PC-9 (cell line): ENCODE results near the gene L3MBTL1. TPM values are rescaled to one million over a fixed set of nuclear protein-coding genes. Genes with fewer than 3 reads are reported as not detected.

Experiments used
- BruUV-seq: library from RNA; stranded (reverse); fragments of 400-500 nt; replicated peaks from 2 replicates; lab custom pipeline; 2021; lab: Mats Ljungman, UMichigan
- CTCF ChIA-PET: fragments of 300-600 bp; sonication (Branson Sonifier 250); formaldehyde crosslinking; loops from one replicate; lab custom pipeline; 2022; ENCODE audit warnings: antibody characterized with exemption; lab: Charles Lee
- POLR2A ChIA-PET: fragments of 300-600 bp; sonication (Branson Sonifier 250); formaldehyde crosslinking; loops from one replicate; lab custom pipeline; 2022; ENCODE audit warnings: antibody characterized with exemption; ENCODE audit not compliant: unreplicated experiment; lab: Charles Lee
- DNase-seq, 2 experiments: peaks; one replicate each; pipeline versions ENCODE4 v3.0.0 to v3.0.0-alpha.2; 2015 to 2022; ENCODE audit warnings: mixed read lengths in 1 of 2
- H2AFZ ChIP-seq: fragments of 200-600 bp; sonication (generic); 2 replicates; pipeline ENCODE4 v1.8.1; 2017; ENCODE audit warnings: antibody characterized with exemption
- H3F3A ChIP-seq: fragments of 200-600 bp; sonication (generic); 2 replicates; pipeline ENCODE4 v1.8.1; 2017; ENCODE audit warnings: antibody characterized with exemption, mild to moderate bottlenecking, low read depth; ENCODE audit not compliant: insufficient read depth
- H3K27ac ChIP-seq: fragments of 200-600 bp; sonication (generic); 2 replicates; pipeline ENCODE4 v1.6.1; 2016; ENCODE audit warnings: mixed run types
- H3K27me3 ChIP-seq: fragments of 200-600 bp; sonication (generic); 2 replicates; pipeline ENCODE4 v1.6.1; 2016; ENCODE audit warnings: low read depth, mixed run types; ENCODE audit not compliant: insufficient read depth
- H3K36me3 ChIP-seq: fragments of 200-600 bp; sonication (generic); 2 replicates; pipeline ENCODE4 v1.6.1; 2016; ENCODE audit warnings: low read depth, mixed run types
- H3K4me1 ChIP-seq: fragments of 200-600 bp; sonication (generic); replicated peaks from 2 replicates; pipeline ENCODE4 v1.6.1; 2016; ENCODE audit warnings: mixed run types; ENCODE audit not compliant: insufficient read depth
- H3K4me2 ChIP-seq: fragments of 200-600 bp; sonication (generic); 2 replicates; pipeline ENCODE4 v1.6.1; 2017; ENCODE audit warnings: mixed run types
- H3K4me3 ChIP-seq: fragments of 200-600 bp; sonication (generic); 2 replicates; pipeline ENCODE4 v1.6.1; 2016; ENCODE audit warnings: mixed run types
- H3K79me2 ChIP-seq: fragments of 200-600 bp; sonication (generic); 2 replicates; pipeline ENCODE4 v1.6.1; 2017; ENCODE audit warnings: low read depth, mixed run types
- H3K9me2 ChIP-seq: fragments of 200-600 bp; sonication (generic); 2 replicates; pipeline ENCODE4 v1.8.1; 2017; ENCODE audit warnings: mild to moderate bottlenecking; ENCODE audit not compliant: insufficient read depth
- H3K9me3 ChIP-seq: fragments of 200-600 bp; sonication (generic); 2 replicates; pipeline ENCODE4 v1.8.1; 2016; ENCODE audit warnings: low read depth; ENCODE audit not compliant: insufficient read depth
- H4K20me1 ChIP-seq: fragments of 200-600 bp; sonication (generic); 2 replicates; pipeline ENCODE4 v1.8.1; 2017; ENCODE audit not compliant: insufficient read depth
- EZH2 ChIP-seq: fragments of 200-600 bp; sonication (generic); IDR thresholded peaks from 2 replicates; pipeline ENCODE4 v1.8.0; 2017; ENCODE audit warnings: antibody characterized with exemption, low read depth
- intact Hi-C: fragments of 100-400 bp; cut with micrococcal nuclease; formaldehyde crosslinking; loops from one replicate; pipeline ENCODE4 v1.10.0; 2022; ENCODE audit not compliant: unreplicated experiment
- total RNA-seq: library from RNA; stranded (reverse); gene quantifications from 2 replicates; pipeline ENCODE4 v1.2.3, GENCODE V29; 2021
- TF ChIP-seq, protein P1 (sequence below): fragments of 200-600 bp; sonication (generic); conservative IDR thresholded peaks from 2 replicates; pipeline ENCODE4 v1.6.1; 2017; ENCODE audit warnings: mixed run types, antibody characterized with exemption, mild to moderate bottlenecking, moderate library complexity

Gene L3MBTL1
- total RNA-seq, 1 experiment from 2014 or later = 34.9 TPM

DNA sequence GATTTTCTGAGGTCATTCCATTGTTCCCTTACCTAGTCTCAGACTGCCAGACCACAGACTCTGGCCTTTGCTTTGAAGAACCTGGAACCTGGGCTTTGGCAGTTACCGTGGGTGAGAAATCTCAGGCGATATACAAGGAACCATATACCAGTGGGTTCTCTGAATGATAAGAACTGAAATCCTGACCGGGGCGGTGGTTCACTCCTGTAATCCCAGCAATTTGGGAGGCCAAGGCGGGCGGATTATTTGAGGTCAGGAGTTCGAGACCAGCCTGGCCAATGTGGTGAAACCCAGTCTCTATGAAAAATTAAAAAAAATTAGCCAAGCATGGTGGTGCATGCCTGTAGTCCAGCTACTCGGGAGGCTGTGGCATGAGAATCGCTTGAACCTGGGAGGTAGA, 37.0 kb downstream of the L3MBTL1 start:
- Histone ChIP-seq H3K4me3 (no peak overlapping the region), H3K79me2 (no peaks in the 10 kb centered on the region), H4K20me1 (0 out of 2 replicates have a peak, but pooled peaks cover 4% of the 10 kb centered on the region), H3K9me3 (no peaks in the 10 kb centered on the region), H3K27ac (no peak overlapping the region), H3K27me3 (no peaks in the 10 kb centered on the region), H3K36me3 (0 out of 2 replicates have a peak, but pooled peaks cover 4% of the 10 kb centered on the region), H2AFZ (no peak overlapping the region), H3F3A (peaks cover 13% of the 10 kb centered on the region; the same call in 1 of the 2 replicates), H3K9me2 (no peaks in the 10 kb centered on the region), H3K4me1 (peaks cover 13% of the 10 kb centered on the region), H3K4me2 (no peak overlapping the region)
- no peak for DNase-seq
- CTCF ChIA-PET = no interaction called here
- no peak for TF ChIP-seq EZH2
- TF ChIP-seq, protein P1, sequence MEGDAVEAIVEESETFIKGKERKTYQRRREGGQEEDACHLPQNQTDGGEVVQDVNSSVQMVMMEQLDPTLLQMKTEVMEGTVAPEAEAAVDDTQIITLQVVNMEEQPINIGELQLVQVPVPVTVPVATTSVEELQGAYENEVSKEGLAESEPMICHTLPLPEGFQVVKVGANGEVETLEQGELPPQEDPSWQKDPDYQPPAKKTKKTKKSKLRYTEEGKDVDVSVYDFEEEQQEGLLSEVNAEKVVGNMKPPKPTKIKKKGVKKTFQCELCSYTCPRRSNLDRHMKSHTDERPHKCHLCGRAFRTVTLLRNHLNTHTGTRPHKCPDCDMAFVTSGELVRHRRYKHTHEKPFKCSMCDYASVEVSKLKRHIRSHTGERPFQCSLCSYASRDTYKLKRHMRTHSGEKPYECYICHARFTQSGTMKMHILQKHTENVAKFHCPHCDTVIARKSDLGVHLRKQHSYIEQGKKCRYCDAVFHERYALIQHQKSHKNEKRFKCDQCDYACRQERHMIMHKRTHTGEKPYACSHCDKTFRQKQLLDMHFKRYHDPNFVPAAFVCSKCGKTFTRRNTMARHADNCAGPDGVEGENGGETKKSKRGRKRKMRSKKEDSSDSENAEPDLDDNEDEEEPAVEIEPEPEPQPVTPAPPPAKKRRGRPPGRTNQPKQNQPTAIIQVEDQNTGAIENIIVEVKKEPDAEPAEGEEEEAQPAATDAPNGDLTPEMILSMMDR = no peak
- intact Hi-C loops = no loop called here
- POLR2A ChIA-PET = no interaction called here
- no TSS peak for BruUV-seq

DNA sequence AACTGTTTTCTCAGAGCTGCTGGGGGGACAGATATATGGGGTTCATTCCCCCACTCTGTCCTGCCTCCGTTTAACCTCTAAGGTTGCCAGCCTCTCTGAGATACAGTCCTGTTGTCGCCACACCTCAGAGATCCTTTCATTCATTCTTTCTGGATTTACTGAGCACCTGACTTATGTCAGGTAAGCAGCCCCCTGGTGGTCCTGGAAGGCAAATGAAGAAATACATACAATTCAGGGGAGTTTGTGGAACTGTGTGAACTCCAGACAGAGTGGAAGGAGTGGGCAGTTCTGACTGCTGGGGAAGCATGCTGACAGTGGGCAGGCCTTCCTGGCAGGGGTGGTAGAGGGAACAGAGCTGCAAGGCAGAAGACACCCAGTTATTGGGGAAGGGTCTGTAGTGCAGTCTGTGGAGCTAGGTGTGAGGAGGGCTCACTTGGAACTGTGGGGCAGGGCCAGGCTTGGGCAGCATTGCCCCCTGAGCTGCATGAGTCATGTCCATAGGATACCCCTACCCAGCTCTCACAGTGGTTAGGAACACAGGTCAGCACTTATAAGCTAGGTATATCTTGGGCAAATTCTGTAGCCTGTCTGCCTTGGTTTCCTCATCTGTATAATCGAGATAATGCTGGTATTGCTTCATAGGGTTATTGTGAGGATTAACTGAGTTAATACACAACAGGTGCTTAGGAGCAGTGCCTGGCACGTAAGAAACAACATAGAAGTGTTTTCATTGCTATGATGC, 38.5 kb downstream of the L3MBTL1 start:
- TF ChIP-seq, protein P1 = no peak
- TF ChIP-seq EZH2 = no peak
- Histone ChIP-seq H3K4me2 (no peak overlapping the region), H2AFZ (no peak overlapping the region), H4K20me1 (0 out of 2 replicates have a peak, but pooled peaks cover 4% of the 10 kb centered on the region), H3K79me2 (no peaks in the 10 kb centered on the region), H3K4me3 (no peak overlapping the region), H3K27ac (no peak overlapping the region), H3K4me1 (peaks cover 9% of the 10 kb centered on the region), H3K36me3 (0 out of 2 replicates have a peak, but pooled peaks cover 4% of the 10 kb centered on the region), H3F3A (peaks cover 10% of the 10 kb centered on the region; the same call in 1 of the 2 replicates), H3K27me3 (no peaks in the 10 kb centered on the region), H3K9me2 (no peaks in the 10 kb centered on the region), H3K9me3 (no peaks in the 10 kb centered on the region)
- CTCF ChIA-PET = no interaction called here
- POLR2A ChIA-PET = no interaction called here
- no TSS peak for BruUV-seq
- intact Hi-C loops = no loop called here
- DNase-seq = no peak

DNA sequence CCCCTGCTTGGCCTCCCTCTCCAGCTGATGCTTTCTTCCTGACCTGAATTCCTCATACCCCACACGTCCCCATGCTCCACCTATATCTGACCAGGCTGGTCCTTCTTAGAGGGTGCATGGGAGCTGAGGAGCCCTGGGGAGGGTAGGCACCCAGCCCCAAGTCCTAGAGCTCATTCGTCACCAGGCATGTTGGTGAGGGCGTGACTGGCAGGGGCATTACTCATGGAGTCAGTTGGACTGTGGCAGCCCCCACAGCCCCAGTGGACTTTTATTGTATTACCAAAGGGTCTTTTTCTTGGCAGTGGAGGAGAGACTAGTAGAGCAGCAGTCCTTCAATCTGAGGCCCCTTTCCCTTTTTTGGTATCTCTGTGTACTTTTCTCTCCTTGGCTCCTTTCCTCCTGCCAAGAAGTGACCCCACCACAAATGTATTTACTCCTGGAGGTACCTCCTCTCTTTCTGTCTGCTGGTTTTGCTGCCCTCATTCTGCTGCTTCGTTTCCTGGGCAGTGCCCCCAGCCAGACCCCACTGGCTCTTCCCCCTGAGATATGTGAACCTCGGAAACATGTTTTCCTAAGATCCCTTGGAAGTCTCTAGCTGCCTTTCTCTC, 40.9 kb downstream of the L3MBTL1 start:
- DNase-seq = no peak
- Histone ChIP-seq H3K4me1 (no peaks in the 10 kb centered on the region), H3K9me3 (no peaks in the 10 kb centered on the region), H3F3A (no peaks in the 10 kb centered on the region), H3K27me3 (no peaks in the 10 kb centered on the region), H3K9me2 (no peaks in the 10 kb centered on the region), H2AFZ (no peak overlapping the region), H3K27ac (no peak overlapping the region), H3K4me2 (no peak overlapping the region), H3K36me3 (0 out of 2 replicates have a peak, but pooled peaks cover 4% of the 10 kb centered on the region), H3K79me2 (no peaks in the 10 kb centered on the region), H3K4me3 (no peak overlapping the region), H4K20me1 (no peaks in the 10 kb centered on the region)
- POLR2A ChIA-PET = no interaction called here
- TF ChIP-seq, protein P1 = no peak
- no peak for TF ChIP-seq EZH2
- CTCF ChIA-PET = no interaction called here
- intact Hi-C loops = no loop called here
- no TSS peak for BruUV-seq
